LNCaP clone FGC (cell line): ENCODE measurements around the gene ARL6.
A peak's percentile ranks its signal among the peaks of the same experiment; 100 is the strongest.

ENCODE experiments used
- DNase-seq: peaks from one replicate; pipeline ENCODE4 v3.0.0-alpha.2; 2011; ENCODE audit warnings: low read depth
- H3K4me3 ChIP-seq: 2 replicates; pipeline ENCODE4 v1.5.1; 2011; ENCODE audit warnings: mild to moderate bottlenecking, low read depth, low read length, control low read depth
- CTCF ChIP-seq: IDR thresholded peaks from 2 replicates; pipeline ENCODE4 v1.5.1; 2012; ENCODE audit warnings: mild to moderate bottlenecking; ENCODE audit not compliant: control insufficient read depth, insufficient read depth; ENCODE audit errors: extremely low read depth

Gene ARL6

GRCh38 chr3:97764407-97765238 lies at the start of gene ARL6:
TSS of gene ARL6 (plus strand) at chr3:97764758. CDS start at chr3:97768108, 3,350 bp downstream.
- TF ChIP-seq CTCF = peak; percentile 44
- peak; percentile 75 for DNase-seq
- peak within 1 kb of the TSS; percentile 86 for H3K4me3 ChIP-seq

GRCh38 chr3:97719156-97719821 lies 45.3 kb upstream of the ARL6 start:
- DNase-seq = peak; percentile 61
- no peak overlapping the region for H3K4me3 ChIP-seq
- TF ChIP-seq CTCF = peak; percentile 92

- TF ChIP-seq CTCF = no peak
- no peak for DNase-seq
- no peak overlapping the region for H3K4me3 ChIP-seq
These were observed 44.1 kb upstream of the ARL6 start for GRCh38 chr3:97720417-97720816.

- no peak for DNase-seq
- no peak overlapping the region for H3K4me3 ChIP-seq
- TF ChIP-seq CTCF = no peak
These were observed 43.1 kb upstream of the ARL6 start for GRCh38 chr3:97721446-97721845.

- DNase-seq = no peak
- no peak for TF ChIP-seq CTCF
These were observed 27.6 kb upstream of the ARL6 start for GRCh38 chr3:97736928-97737327.

GRCh38 chr3:97738761-97739160 lies 25.8 kb upstream of the ARL6 start:
- H3K4me3 ChIP-seq = no peak overlapping the region
- TF ChIP-seq CTCF = no peak
- no peak for DNase-seq

More at GRCh38 chr3:97736928-97737327, 27.6 kb upstream of the ARL6 start:
- no peak overlapping the region for H3K4me3 ChIP-seq
